Suprapubic skin (tissue), 4 donors: Measurements from ENCODE around the gene FRAT1.

ENCODE experiments used
- CTCF ChIP-seq, 2 donors: fragments of 200-600 bp in 1 of 2; fragments of 450-650 bp in 1 of 2; sonication (generic) in 1 of 2; IDR thresholded peaks; one replicate each; pipeline ENCODE4 v1.5.1; 2016 to 2019; ENCODE audit warnings: antibody characterized with exemption in 2 of 2, mild to moderate bottlenecking in 1 of 2, moderate library complexity in 1 of 2
- EP300 ChIP-seq: sonication (generic); formaldehyde crosslinking; IDR thresholded peaks from one replicate; pipeline ENCODE4 v1.6.1; 2017; ENCODE audit warnings: antibody characterized with exemption
- POLR2A ChIP-seq, 2 donors: fragments of 450-650 bp; IDR thresholded peaks; one replicate each; pipeline ENCODE4 v1.6.1; 2017; ENCODE audit warnings: antibody characterized with exemption in 2 of 2, mild to moderate bottlenecking in 2 of 2, moderate library complexity in 2 of 2
- POLR2AphosphoS5 ChIP-seq, 3 donors: sonication (generic); formaldehyde crosslinking; IDR thresholded peaks; one replicate each; pipeline ENCODE4 v1.6.1; 2017; ENCODE audit warnings: antibody characterized with exemption in 3 of 3

- TF ChIP-seq CTCF (IDR thresholded peaks at IDR 0.05): no peak
- no peak for TF ChIP-seq POLR2A (IDR thresholded peaks at IDR 0.05)
- no peak for TF ChIP-seq POLR2AphosphoS5 (IDR thresholded peaks at IDR 0.05)
- TF ChIP-seq EP300: no peak
These were observed 39.3 kb downstream of the FRAT1 start for GRCh38 chr10:97358349-97358748.
